Omental fat pad (tissue), 4 donors: ENCODE results near the gene EQTN. TPM values are rescaled to one million over a fixed set of nuclear protein-coding genes. Genes with fewer than 3 reads are reported as not detected.
A peak's percentile ranks its signal among the peaks of the same experiment; 100 is the strongest.

Source experiments
- ATAC-seq: fragments of 150-250 bp; one replicate; pipeline ENCODE4 v1.9.1; 2016; ENCODE audit warnings: mild to moderate bottlenecking, moderate library complexity; ENCODE audit not compliant: low FRiP score
- DNase-seq: peaks from one replicate; pipeline ENCODE4 v3.0.0-alpha.2; 2019; ENCODE audit warnings: low spot score
- CTCF ChIP-seq, 3 donors: fragments of 450-650 bp; IDR thresholded peaks; one replicate each; pipeline ENCODE4 v1.5.1; 2016 to 2017; ENCODE audit warnings: antibody characterized with exemption in 3 of 3, mild to moderate bottlenecking in 3 of 3, moderate library complexity in 2 of 3
- total RNA-seq, 4 donors: library from RNA; depleted of rRNA; stranded (reverse); fragments of >200 nt; gene quantifications; one replicate each; pipeline ENCODE4 v1.1.0, GENCODE V29; 2016

Gene EQTN
- total RNA-seq, 4 donors from 2014 or later = 0.95 TPM; not detected in 3

DNA sequence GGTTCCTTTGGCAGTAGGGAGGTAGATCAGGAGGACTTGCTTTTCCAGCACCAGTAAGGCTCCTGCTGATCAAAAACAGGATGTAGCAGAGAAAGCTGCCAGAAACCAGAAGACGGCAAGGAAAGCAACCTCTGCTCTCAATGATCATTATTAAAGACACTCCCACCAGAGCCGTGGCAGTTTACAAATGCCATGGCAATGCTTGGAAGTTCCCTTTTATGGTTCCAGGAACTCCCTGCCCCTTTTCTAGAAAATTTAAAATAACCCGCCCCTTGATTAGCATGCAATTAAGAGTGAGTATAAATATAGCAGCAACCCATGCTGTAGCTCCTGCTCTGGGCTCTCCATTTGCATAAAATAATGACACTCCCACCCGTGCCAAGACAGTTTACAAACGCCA, 16.1 kb downstream of the EQTN start:
- ATAC-seq (no peak), DNase-seq (no peak)
- no peak for TF ChIP-seq CTCF (IDR thresholded peaks at IDR 0.05)

DNA sequence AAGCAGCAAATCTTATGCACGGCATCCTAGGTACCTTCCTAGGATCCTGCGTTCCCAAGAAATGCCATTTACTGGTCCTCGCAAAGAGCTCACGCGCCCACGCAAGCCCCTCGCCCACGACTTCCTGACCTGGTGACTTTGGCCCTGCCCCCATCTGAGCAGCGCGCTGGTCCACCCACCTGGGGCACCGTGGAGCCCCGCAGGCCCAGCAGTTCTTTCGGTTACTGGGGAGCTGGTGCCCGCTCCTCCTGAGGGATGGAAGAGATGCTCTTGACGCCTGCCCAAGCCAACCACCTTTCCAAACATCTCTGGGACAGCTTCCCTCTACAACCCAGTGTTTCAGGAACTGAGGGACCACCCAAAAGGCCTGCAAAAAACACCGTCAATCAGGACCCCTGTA, 16.7 kb downstream of the EQTN start:
- DNase-seq (no peak), ATAC-seq (no peak)
- no peak for TF ChIP-seq CTCF (IDR thresholded peaks at IDR 0.05)

DNA sequence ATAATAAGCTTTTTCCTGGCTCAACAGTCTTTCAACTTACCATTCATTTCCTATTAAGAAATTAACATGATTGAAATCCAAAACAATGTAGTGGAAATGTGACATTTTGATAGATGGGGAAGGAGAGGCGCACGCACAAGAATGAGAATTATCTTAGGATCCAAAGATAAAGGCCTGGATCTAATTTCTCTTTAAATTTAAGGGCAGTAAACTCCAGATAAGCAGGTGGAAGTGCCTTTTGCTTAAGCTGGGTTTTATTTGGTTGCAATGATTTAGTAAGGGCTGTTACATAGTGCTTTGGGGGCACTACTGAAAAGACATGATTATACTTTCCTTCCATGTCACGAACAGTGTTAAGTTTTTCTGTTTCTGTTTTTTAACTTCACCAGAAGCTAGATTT, 17.3 kb downstream of the EQTN start:
- ATAC-seq (no peak), DNase-seq (no peak)
- no peak for TF ChIP-seq CTCF (IDR thresholded peaks at IDR 0.05)

GRCh38 chr9:27278374-27278773, 18.6 kb downstream of the EQTN start:
- DNase-seq (no peak), ATAC-seq (peak; percentile 42)
- TF ChIP-seq CTCF (IDR thresholded peaks at IDR 0.05) = no peak

DNA sequence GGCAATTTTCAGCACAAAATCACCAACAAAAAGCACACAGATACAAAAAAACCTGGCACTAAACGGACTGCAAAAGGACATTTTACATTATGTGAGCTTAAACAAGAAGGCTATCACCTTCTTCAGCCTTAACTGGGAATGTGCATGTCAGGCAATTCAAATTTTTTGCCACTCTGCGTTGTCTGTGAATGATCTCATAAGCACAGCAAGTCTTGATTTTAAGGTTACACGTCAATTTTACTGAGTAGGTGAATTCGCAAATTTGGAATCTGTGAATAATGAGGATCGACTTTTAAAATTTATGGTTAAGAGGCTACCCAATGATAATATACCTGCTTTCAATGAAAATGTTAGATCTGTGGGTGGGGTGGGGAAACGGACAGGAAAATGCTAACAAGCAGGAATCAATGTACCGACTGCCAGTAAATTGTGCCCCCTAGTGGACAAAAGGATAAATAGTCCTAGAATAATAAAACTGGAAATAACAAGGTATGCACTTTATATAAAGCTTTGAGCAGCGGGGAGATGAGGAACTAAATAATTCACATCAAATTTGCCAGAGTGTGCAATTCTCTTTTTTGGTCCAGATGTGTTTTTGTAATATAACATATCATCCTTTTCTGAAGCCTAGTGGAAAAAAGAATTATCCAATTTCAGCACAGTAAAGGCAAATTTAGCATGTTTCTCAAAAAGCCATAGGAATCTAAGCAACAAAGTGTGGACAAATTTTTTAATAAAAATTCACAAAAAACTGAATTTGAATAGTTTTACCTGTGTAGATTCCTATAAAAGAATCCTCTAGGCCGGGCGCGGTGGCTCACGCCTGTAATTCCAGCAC, 20.5 kb downstream of the EQTN start:
- TF ChIP-seq CTCF (IDR thresholded peaks at IDR 0.05) = peak in 1 of 3 donors; percentile 33
- peak; percentile 70 for ATAC-seq
- DNase-seq = no peak

DNA sequence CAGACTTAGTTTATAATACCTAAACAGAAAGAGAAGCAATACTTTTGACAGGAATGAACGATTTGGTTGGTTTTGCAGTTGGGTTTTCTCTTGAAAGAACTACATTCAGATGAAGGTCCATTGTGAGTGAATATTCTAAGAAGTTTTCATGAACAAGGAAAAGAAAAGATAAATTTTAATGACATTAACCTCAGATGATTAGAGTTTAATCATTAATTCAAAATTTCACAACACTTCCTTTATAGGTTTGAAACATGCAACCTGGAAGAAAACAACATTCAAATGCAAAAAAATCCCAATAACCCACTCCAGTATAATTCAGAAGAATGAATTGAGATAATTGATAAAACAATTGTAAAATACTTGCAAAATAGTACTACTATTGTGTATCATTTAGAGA, 23.8 kb downstream of the EQTN start:
- TF ChIP-seq CTCF (IDR thresholded peaks at IDR 0.05) = no peak
- ATAC-seq (no peak), DNase-seq (no peak)

- no peak for TF ChIP-seq CTCF (IDR thresholded peaks at IDR 0.05)
- no peak for DNase-seq
- no peak for ATAC-seq
Measured at GRCh38 chr9:27272103-27272502, 24.8 kb downstream of the EQTN start.
